ENCODE results near the gene SHROOM1. TPM values are rescaled to one million over a fixed set of nuclear protein-coding genes. Genes with fewer than 3 reads are reported as not detected.
A peak's percentile ranks its signal among the peaks of the same experiment; 100 is the strongest.

Gene SHROOM1
- total RNA-seq, 1 donor from 2014 or later = 4.5 TPM

- peaks cover 27% of the 10 kb centered on the region for H3K27me3 Mint-ChIP-seq (ENCODE audit: unreplicated experiment)
- no peak for DNase-seq (ENCODE audit: extremely low spot score, unreplicated experiment)
- H3K4me3 Mint-ChIP-seq (ENCODE audit: unreplicated experiment) = peak overlapping the region; percentile 22
- no peak overlapping the region for H3K27ac Mint-ChIP-seq (ENCODE audit: unreplicated experiment)
- H3K9me3 Mint-ChIP-seq (ENCODE audit: unreplicated experiment) = no peaks in the 10 kb centered on the region
- peaks cover 19% of the 10 kb centered on the region for H3K4me1 Mint-ChIP-seq (ENCODE audit: unreplicated experiment)
- TF ChIP-seq CTCF (IDR thresholded peaks at IDR 0.05) = no peak
- no peaks in the 10 kb centered on the region for H3K36me3 Mint-ChIP-seq (ENCODE audit: unreplicated experiment)
These were observed 15.0 kb downstream of the SHROOM1 start for GRCh38 chr5:132815454-132815853.

GRCh38 chr5:132814503-132815294 lies 15.7 kb downstream of the SHROOM1 start:
- Mint-ChIP-seq H3K27me3 (ENCODE audit: unreplicated experiment) (peaks cover 32% of the 10 kb centered on the region), H3K9me3 (ENCODE audit: unreplicated experiment) (no peaks in the 10 kb centered on the region), H3K4me3 (ENCODE audit: unreplicated experiment) (peak overlapping the region; percentile 22), H3K36me3 (ENCODE audit: unreplicated experiment) (no peaks in the 10 kb centered on the region), H3K4me1 (ENCODE audit: unreplicated experiment) (peaks cover 15% of the 10 kb centered on the region), H3K27ac (ENCODE audit: unreplicated experiment) (no peak overlapping the region)
- no peak for TF ChIP-seq CTCF (IDR thresholded peaks at IDR 0.05)
- no peak for DNase-seq (ENCODE audit: extremely low spot score, unreplicated experiment)

- no peak for DNase-seq (ENCODE audit: extremely low spot score, unreplicated experiment)
- no peak for TF ChIP-seq CTCF (IDR thresholded peaks at IDR 0.05)
- peaks cover 40% of the 10 kb centered on the region for H3K27me3 Mint-ChIP-seq (ENCODE audit: unreplicated experiment)
- no peaks in the 10 kb centered on the region for H3K36me3 Mint-ChIP-seq (ENCODE audit: unreplicated experiment)
- no peaks in the 10 kb centered on the region for H3K9me3 Mint-ChIP-seq (ENCODE audit: unreplicated experiment)
- H3K4me1 Mint-ChIP-seq (ENCODE audit: unreplicated experiment) = peaks cover 15% of the 10 kb centered on the region
- no peak overlapping the region for H3K27ac Mint-ChIP-seq (ENCODE audit: unreplicated experiment)
- no peak overlapping the region for H3K4me3 Mint-ChIP-seq (ENCODE audit: unreplicated experiment)
These were observed 16.6 kb downstream of the SHROOM1 start for GRCh38 chr5:132813599-132814502.

GRCh38 chr5:132812781-132813598 lies 17.5 kb downstream of the SHROOM1 start, which contains the start of gene SOWAHA:
SOWAHA (plus strand) TSS chr5:132813302; CDS start chr5:132813622, 320 bp downstream.
- Mint-ChIP-seq H3K27me3 (ENCODE audit: unreplicated experiment) (peaks cover 46% of the 10 kb centered on the region), H3K4me1 (ENCODE audit: unreplicated experiment) (peaks cover 15% of the 10 kb centered on the region), H3K4me3 (ENCODE audit: unreplicated experiment) (peak within 1 kb of the TSS; percentile 77), H3K36me3 (ENCODE audit: unreplicated experiment) (no peaks in the 10 kb centered on the region), H3K9me3 (ENCODE audit: unreplicated experiment) (no peaks in the 10 kb centered on the region), H3K27ac (ENCODE audit: unreplicated experiment) (no peak within 1 kb of the TSS)
- no peak for TF ChIP-seq CTCF (IDR thresholded peaks at IDR 0.05)
- DNase-seq (ENCODE audit: extremely low spot score, unreplicated experiment) = no peak

Measured in osteocyte (in vitro differentiated cells).